Iris pigment epithelial cell (primary cell): Measurements from ENCODE around the gene HAUS8.
"Not testable (repeated sequence)": the region's sequence is repeated elsewhere in the genome, so short reads cannot be mapped to it uniquely, and the experiment has no call there.

Experiments used
- DNase-seq: peaks from one replicate; pipeline ENCODE4 v3.0.0-alpha.2; 2011; ENCODE audit warnings: low read depth

The HAUS8 gene

DNA sequence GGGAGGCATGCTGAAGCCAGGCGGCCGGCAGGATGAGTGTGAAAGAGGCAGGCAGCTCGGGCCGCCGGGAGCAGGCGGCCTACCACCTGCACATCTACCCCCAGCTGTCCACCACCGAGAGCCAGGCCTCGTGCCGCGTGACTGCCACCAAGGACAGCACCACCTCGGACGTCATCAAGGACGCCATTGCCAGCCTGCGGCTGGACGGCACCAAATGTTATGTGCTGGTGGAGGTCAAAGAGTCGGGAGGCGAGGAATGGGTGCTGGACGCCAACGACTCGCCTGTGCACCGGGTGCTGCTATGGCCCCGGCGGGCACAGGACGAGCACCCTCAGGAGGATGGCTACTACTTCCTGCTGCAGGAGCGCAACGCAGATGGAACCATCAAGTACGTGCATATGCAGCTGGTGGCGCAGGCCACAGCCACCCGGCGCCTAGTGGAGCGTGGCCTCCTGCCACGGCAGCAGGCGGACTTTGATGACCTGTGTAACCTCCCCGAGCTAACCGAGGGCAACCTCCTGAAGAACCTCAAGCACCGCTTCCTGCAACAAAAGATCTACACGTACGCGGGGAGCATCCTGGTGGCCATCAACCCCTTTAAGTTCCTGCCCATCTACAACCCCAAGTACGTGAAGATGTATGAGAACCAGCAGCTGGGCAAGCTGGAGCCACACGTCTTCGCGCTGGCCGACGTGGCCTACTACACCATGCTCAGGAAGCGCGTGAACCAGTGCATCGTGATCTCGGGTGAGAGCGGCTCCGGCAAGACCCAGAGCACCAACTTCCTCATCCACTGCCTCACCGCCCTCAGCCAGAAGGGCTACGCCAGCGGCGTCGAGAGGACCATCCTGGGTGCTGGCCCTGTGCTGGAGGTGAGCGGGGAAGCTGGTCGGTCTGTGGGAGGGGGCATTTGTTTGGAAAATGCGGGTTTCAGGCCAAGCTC, 26.7 kb upstream of the HAUS8 start:
- no peak for DNase-seq

GRCh38 chr19:17098326-17098725, 23.1 kb upstream of the HAUS8 start:
- no peak for DNase-seq

GRCh38 chr19:17097593-17098126, 22.4 kb upstream of the HAUS8 start:
- no peak for DNase-seq

- peak; percentile 74 for DNase-seq
These were observed 20.1 kb upstream of the HAUS8 start for GRCh38 chr19:17095141-17095919.

DNA sequence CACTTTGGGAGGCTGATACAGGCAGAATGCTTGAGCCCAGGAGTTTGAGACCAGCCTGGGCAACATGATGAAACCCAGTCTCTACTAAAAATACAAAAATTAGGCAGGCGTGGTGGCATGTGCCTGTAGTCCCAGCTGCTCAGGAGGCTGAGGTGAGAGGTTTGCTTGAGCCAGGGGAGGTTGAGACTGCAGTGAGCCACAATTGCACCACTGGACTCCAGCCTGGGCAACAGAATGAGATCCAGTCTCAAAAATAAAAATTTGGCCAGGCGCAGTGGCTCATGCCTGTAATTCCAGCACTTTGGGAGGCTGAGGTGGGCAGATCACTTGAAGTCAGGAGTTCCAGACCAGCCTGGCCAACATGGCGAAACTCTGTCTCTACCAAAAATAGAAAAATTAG, 19.4 kb upstream of the HAUS8 start:
- DNase-seq = not testable (repeated sequence)

DNA sequence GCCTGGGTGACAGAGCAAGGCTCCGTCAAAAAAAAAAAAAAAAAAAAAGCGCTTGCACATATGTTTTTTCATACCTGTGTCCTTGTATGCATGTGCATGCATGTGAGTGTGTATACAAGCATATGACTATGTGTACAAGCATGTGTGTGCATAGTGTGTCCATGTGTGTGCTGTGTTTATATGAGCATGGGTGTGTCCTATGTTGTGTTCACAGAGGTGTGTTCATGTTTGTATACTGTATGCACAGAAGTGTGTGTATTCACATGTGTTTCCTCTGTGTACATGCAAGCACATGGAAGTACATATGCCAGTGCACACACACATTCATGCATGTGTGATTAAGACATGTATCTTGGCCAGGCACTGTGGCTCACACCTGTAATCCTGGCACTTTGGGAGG, 17.4 kb upstream of the HAUS8 start:
- DNase-seq = no peak

DNA sequence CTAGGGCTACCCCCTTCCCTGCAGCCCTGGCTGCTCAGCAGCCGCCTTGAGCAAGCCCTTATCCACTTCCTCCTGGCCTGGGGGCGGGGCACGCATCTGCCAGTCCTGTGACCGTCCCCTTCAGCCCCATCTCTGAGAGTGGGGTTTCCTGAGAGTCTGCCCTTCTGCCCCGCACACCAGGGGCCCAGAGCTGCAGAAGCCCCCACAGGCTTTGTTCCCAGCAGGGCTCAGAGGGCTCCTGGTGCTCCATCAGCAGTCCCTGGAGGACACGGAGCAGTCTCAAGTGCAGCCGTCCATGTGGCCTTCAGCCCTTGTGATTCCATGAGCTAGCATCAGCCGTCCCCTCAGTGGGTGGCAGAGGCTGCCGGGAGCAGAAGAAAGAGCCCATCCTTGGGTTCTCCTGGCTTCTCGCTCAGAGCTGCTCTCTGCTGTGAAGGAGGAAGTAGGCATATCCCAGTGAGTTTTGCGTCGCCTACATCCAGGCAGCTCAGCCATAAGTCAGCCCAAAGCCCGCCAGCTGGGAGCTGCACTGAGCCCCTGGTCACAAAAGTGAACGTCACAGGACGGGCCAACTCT, 16.6 kb upstream of the HAUS8 start:
- no peak for DNase-seq

- peak; percentile 87 for DNase-seq
These were observed 15.3 kb upstream of the HAUS8 start for GRCh38 chr19:17090583-17090982.

DNA sequence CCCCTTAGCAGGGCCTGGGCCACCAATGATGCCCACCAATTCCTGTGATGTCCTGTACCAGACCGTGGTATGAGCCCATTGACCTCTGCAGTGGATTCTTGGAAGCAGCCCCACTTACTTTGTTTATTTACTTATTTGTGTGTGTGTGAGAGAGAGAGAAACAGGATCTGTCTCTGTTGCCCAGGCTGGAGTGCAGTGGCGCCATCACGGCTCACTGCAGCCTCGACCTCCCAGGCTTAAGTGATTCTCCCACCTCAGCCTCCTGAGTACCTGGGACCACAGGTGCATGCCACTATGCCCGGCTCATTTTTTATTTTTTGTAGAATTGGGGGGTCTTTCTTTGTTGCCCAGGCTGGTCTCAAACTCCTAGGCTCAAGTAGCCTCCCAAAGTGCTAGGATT, 13.3 kb upstream of the HAUS8 start:
- DNase-seq = no peak

GRCh38 chr19:17086834-17087233, 11.6 kb upstream of the HAUS8 start:
- DNase-seq = no peak

- DNase-seq = no peak
These were observed 10.9 kb upstream of the HAUS8 start for GRCh38 chr19:17086120-17086519.

- no peak for DNase-seq
These were observed 6.7 kb upstream of the HAUS8 start for GRCh38 chr19:17081672-17082630.

- DNase-seq = no peak
These were observed 5.2 kb upstream of the HAUS8 start for GRCh38 chr19:17080440-17080801.

DNA sequence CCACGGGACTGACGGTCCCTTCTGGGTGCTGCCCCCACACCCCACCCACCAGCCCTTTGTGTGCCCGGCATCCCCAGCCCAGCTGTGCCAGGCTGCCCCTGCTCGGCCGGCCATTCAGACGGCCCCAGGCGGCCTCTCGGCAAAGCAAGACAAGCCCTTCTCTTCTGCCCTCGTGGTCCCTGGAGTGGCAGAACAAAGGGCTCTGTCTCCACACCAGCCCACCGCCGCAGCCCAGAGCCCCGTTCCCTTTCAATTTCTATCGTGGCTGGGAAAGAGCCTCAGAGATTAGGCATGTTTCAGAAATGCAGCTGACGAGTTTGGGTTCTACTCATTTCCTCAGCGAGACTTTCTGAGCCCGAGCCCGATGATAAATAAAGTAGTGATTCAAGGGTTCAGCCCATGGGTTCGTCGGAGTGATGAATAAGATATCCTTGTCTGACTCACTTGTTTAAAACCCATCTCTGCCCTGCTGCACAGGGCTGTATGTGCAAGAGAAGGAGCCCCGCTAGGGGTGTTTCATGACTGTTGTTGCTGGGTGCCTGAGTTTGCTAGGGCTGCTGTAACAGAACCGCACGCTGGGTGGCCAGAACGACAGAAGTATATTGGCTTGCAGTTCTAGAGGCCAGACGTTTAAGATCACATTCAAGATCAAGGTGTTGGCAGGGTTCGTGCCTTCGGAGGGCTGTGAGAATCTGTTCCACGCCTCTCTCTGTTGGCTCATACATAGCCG, 4.6 kb upstream of the HAUS8 start:
- peak; percentile 99 for DNase-seq

- no peak for DNase-seq
These were observed 3.9 kb upstream of the HAUS8 start for GRCh38 chr19:17078920-17079709.

DNA sequence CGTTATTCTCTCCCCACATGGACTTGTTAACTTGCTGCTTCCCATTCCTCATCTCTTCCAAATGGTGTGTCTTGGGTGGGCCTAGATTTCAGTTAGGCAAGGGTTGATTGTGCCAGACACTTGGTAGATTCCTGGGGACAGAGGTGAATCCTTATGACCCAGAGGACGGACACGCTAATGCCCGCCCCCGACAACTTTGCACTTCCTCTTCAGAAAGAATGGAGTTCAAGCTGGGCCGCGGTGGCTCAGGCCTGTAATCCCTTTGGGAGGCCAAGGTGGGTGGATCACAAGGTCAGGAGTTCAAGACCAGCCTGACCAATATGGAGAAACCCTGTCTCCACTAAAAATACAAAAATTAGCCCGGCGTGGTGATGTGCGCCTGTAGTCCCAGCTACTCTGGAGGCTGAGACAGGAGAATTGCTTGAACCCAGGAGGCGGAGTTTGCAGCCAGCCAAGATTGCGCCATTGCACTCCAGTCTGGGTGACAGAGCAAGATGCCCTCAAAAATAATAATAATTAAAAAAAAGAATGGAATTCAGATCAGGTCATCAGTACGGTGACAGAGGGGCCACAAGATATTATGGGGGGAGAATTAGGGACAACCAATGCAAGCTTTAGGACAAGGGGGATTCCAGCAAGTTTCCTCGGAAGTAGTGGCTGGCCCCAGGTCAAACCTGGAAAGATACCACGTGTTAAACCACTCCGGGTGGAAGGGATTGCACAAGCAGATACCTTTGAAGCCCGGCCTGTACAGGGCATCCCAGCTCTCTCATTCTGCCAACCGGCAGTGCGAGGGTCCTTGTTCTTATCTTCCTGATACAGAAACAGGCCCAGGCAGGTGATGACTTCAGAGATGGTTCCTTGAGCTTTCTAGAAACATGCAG, 3.0 kb upstream of the HAUS8 start:
- peak; percentile 42 for DNase-seq

DNA sequence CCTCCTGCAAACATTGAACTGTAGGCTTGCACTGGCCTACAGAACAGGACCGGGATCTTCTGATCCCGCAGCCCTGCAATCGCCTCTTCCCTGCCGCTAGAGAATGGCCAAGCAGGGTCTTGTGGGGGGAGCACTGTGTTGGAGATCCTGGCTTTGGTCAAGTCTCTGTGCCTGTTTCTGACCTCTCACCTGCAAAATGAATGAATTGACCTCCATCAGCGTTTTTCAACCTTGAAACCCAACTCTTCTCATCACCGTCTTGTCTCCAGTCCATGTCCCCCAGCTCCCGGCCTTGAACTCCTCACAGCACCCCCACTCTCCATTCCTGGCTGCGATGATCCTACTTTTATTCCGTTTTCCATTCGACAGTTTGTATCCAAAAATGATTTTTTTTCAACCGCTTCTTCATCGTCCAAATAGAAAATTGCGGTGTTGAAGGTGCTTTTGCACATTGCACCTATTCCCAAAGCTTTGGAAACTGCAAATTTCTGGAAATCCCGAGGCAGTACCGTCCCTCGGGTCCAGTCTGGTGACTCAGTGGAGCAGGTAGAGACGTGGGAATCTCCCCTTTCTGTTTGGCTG, 2.3 kb upstream of the HAUS8 start:
- DNase-seq = no peak

- no peak for DNase-seq
These were observed 1.3 kb upstream of the HAUS8 start for GRCh38 chr19:17076543-17076991.
